ENCODE measurements around the gene SMAD7. TPM values are rescaled to one million over a fixed set of nuclear protein-coding genes. Genes with fewer than 3 reads are reported as not detected.

The SMAD7 gene
- total RNA-seq, 1 donor from 2014 or later, result 17.7 TPM

DNA sequence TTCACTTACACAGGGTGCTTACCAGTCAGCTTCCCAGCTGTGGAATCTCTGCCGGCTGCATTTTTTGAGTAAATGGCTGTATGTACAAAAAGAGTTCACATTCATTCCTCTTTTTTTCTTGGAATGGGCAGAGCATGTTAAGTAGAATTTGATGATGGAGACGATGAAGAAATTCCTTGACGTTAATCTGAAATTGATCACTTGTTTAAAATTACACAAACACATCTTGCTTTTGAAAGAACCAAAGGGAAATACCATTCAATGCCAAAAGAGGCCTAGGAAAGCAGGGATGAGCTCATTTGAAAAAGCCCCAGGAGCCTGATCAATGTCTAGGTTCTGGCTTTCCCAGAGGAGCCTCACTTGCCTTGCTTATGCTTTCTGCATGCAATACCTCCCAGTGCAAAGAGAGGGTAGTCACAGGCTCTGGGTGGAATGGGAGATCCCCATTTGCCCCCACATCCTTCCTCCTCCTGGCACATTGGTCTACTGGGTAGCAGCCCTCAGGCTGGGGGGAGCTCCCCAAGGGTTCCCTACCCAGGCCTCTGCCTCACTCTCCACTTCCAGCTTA, 12.3 kb upstream of the SMAD7 start:
- intact Hi-C loops (cut with micrococcal nuclease), result no loop called here

DNA sequence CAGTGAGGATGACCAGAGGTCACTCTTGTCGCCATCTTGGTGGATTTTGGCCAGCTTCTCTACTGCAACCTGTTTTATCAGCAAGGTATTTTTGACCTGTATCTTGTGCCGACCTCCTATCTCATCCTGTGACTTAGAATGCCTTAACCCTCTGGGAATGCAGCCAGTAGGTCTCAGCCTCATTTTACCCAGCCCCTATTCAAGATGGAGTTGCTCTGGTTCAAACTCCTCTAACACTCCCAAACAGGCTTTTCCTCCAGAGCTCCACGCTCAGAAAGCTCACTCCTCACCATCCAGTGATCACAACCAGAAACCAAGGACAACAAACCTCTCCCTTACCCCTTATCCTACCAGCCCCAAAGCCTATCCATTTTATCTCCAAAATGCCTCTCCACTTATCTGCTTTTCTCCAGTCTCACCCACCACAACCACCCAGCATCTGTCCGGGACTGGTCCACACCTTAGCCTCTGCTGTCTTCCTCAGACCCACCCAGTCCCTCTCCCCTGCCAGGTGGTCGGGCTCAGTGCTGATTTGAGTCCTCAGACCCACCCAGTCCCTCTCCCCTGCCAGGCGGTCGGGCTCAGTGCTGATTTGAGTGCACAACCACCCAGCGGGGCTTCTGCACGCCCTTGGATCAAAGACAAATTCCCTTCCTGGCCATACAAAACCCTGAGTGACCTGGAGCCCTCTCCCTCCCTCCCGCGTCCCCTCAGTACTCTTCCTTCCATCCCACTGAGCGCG, 11.7 kb upstream of the SMAD7 start:
- intact Hi-C loops (cut with micrococcal nuclease), result no loop called here

DNA sequence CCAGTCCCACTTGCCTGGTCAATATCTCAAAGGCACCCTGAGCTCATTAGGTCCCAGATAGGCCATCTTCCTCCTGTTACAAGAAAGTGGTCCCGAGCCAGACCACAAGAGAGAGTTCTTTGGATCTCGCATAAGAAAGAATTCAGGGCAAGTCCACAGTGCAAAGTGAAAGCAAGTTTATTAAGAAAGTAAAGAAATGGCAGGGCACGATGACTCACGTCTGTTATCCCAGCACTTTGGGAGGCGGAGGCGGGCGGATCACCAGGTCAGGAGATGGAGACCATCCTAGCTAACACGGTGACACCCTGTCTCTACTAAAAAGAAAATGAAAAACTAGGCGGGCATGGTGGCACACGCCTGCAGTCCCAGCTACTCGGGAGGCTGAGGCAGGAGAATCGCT, 10.8 kb upstream of the SMAD7 start:
- intact Hi-C loops (cut with micrococcal nuclease), result no loop called here

DNA sequence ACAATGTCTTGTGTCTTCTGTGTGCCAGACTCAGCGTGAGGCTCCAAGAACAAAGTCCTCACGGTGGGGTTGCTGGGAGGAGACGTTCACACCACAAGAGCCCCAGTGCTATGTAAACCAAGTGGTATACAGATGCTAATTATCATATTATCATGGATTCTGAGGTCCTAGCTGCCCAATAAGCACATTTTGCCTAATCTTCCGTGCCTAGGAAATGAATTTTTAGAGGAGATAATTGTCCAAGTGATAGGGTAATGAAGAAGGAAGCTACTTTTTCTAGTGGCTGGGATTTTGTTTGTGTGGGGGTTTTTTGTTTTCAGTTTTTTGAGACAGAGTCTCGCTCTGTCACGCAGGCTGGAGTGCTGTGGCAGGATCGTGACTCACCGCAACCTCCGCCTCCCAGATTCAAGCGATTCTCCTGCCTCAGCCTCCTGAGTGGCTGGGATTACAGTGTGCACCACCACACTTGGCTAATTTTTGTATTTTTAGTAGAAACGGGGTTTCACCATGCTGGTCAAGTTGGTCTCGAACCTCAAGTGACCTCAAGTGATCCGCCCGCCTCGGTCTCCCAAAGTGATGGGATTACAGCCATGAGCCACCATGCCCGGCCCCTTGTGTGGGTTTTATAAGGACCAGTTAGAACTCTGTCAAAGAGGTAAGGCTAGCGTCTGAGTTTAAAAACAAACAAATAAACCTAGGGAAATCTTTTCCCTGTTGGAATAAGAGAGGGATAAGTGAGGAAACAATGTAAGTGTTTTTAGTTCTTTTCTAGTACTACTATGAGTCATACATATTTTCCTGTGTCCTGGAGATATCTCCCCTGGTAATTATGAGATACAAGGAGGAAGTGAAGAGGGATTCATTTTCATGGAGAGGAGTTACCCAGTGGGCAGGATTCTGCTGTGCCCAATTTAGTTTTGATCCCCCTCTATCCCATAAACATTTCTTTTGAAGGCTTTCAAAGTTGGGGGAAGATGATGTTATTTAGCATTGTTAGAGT, 9.5 kb upstream of the SMAD7 start:
- intact Hi-C loops (cut with micrococcal nuclease), result no loop called here

DNA sequence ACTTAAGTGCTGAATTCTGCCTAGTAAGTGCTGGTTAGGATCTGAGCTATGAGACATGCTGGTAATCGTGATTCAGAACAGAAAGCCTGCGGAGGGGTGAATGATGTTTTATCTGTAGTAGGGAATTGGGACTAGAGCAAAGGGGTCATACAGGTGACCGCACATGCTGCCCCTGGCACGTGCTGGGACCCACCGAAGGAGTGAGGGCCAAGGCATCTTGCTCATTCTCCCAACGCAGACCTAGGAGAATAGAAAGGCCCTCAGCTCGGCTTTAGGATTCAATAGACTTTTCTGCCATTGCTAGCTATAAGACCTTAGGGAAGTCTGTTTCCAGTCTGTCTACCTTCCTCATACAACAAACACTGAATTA, 8.8 kb upstream of the SMAD7 start:
- intact Hi-C loops (cut with micrococcal nuclease), result no loop called here

DNA sequence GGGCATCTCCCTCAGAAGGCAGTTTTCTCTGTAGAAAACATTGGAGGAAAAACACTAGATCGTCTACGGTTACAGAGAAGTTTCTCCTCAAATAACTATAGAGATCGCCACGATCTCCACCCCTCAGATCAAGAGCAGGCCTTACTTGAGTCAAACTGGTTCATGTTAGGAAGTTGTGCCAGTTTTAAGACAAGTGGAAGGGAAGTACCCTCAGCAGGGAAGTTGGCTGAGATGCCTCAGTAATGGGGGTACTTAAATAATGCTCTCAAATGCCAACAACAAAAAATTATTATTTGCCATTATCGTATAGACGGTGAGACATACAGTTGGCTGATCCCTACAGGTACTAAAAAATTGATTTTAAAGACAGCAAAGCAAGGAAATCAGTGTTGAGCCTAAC, 8.2 kb upstream of the SMAD7 start:
- intact Hi-C loops (cut with micrococcal nuclease), result no loop called here

DNA sequence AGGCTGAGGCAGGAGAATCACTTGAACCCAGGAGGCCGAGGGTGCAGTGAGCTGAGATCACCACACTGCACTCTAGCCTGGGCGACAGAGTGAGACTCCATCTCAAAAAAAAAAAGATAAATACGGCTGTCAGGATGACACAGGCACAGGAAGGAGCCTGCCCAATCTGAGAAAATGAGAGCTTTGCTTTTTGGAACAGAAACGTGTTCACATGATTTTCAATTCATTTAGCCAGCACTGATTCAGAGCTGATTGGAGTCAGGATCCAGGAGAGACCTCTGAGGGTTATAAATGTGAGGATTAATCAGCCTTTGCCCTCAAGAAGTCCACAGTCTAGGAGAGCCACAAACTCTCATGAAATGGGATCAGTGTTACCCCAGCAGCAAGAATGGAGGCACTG, 6.9 kb upstream of the SMAD7 start:
- intact Hi-C loops (cut with micrococcal nuclease), result loop anchor here (2.0 kb wide), 1 partner anchor 39 kb away; no protein-coding TSS in a partner anchor

DNA sequence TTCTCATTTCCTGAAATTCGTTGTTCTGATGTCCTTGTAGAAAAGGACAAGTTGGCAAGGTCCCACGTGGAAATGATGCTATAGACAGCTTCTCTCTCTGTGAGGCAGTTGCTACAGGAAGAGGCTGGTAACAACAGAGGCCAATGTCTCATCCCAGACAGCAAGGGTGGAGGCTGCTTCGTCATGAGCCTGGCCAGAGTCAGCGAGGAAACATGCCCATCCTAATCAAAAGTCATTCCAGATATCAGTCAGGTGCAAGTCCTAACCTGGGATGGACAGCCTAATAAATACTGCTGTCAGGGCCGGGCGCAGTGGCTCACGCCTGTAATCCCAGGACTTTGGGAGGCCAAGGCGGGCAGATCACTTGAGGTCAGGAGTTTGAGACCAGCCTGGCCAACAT, 6.4 kb upstream of the SMAD7 start:
- intact Hi-C loops (cut with micrococcal nuclease), result loop anchor here (2.0 kb wide), 1 partner anchor 40 kb away; no protein-coding TSS in a partner anchor

DNA sequence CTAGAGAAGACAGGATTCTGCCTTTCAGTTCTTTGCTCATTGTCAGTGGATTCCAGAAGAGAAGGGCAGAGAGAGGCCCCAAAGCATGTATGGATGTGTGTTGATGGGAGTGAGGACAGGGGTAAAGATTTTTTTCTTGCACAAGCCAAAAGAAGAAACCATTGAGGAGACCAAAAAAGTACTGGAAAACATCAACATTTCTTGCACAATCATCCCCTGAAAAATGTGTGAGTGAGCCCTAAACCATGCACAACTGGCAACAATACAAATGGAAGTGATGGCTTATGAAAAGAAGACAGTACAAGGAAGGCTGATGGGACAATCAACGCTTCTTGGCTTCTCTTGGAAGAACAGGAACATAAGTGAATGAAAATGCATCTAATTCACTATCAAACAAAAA, 5.6 kb upstream of the SMAD7 start:
- intact Hi-C loops (cut with micrococcal nuclease), result loop anchor here (2.0 kb wide), 1 partner anchor 40 kb away; no protein-coding TSS in a partner anchor

DNA sequence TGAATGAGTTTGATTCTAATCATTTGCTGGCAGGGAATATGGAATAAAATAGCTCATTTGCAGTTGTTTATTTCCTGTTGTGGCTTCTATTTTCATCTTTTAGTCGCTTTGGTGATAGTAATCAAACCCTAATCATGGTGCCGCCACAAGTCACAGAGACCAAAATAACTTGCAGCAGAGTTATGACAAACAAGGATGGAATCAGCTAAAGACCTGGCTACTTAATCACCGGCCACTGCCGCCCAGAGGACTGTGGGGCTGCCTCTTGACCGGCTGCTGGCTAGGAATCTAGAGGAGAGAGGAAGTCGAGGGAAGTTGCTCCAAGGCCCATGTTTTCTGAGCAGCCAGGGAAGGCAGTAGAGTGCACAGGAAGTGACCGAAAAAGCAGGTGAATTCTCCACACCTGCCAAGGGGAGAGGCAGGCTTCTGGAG, 5.1 kb upstream of the SMAD7 start:
- intact Hi-C loops (cut with micrococcal nuclease), result loop anchor here (2.0 kb wide), 1 partner anchor 41 kb away; no protein-coding TSS in a partner anchor

DNA sequence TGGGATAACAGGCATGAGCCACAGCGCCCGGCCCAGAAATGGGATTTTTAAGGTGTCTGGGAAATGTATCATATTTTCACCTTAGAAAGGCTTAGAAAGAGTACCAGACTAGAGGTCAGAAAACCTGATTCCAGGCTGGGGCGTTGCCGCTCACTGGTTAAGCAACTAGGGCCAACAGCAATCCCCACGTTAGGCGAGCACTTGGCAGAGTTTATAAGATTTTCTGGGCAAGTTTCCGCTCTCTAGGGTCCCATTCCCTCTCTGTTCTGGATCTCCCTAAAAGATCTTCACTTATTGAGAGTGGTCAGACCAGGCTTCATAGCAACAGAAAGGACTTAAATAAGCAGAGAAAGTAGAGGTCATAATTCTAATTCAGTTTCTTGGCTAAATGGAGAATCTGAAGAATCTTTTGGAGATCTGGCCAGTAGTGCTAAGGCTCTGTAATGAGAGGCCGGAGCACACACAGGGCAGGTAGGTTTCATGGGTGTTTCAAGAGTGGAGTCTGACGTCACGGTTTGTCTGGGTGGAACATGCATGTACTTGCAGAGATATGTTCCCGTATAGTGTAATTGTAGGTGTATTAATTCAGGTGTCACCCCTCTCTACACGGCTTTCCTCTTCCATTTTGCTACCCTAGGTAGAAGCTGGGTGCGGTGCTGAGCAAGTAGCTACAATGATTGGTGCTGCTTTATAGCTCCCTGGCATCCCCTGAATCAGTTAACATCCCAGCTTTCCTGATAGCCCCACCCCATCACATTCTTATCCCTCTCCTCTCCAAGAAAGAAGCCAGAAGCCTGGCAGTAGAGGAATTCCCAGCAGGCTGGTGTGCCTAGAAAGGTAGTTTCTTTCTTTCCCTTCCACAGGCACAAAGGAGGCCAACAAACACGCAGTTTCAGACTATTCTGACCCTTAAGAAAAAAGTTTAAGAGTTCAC, 4.4 kb upstream of the SMAD7 start:
- intact Hi-C loops (cut with micrococcal nuclease), result loop anchor here (5.0 kb wide), 3 partner anchors 272 to 1922 kb away; partner anchors contain the start of genes C18orf32 and ME2

DNA sequence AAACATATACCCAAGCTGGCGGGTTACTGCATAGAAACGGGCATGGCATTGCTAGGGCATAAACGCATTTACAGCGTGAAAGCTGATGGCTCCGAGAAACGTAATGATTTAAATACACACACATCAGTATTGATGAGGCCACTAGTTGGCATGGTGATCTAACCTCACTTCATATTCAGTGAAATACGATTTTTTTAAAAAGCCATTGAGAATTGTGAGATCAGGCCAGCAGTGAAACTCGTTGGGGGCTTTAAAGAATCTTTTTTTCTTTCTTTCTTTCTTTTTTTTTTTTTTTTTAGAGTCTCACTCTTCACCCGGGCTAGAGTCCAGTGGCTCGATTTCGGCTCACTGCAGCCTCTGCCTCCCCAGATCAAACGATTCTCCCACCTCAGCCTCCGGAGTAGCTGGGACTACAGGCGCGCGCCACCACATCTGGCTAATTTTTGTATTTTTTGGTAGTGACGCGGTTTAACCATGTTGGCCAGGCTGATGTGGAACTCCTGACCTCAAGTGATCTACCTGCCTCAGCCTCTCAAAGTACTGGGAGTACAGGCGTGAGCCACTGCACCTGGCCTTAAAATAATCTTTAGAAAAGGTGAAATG, 2.4 kb upstream of the SMAD7 start:
- intact Hi-C loops (cut with micrococcal nuclease), result loop anchor here (5.0 kb wide), 3 partner anchors 274 to 1924 kb away; partner anchors contain the start of genes C18orf32 and ME2

DNA sequence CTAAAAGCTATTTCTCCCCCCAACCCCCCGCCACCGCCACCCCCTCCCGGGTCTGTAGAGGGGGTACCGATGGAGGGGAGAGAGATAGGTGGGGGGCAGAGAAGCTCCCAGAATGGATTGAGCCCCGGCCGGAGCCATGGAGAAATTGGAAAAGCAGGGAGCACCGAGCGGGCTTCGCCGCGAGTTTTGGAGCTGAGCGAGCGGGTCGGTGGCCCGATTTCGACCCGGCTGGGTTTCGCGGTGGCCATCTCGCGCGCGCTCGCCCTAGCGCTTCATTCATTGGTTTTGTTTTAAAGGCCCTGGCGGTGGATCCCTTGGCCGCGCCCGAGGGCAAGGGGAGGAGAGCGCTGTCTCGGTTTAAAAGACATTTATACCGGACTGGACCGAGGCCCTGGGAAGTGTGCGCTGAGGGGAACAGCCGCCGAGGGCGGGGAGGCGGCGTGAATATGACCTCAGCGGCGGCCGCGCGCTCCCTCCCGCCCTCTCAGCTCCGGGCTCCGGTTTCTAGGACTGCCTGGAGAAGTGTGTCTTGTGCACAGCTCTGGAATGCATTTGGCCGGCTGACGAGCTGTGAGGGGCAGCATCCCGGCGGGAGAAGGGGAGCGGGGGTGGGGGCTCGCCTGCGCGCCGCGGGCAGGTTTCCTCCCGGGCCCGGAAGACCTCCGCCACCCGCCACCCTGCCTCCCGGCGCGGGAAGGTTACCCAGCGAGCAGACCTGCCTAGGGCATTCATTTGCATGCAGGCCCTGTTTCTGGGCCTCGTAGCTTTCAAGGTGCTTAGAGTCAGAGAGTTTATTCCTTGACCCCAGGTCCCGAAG, 1.7 kb upstream of the SMAD7 start:
- intact Hi-C loops (cut with micrococcal nuclease), result loop anchor here (5.0 kb wide), 3 partner anchors 275 to 1925 kb away; partner anchors contain the start of genes C18orf32 and ME2

DNA sequence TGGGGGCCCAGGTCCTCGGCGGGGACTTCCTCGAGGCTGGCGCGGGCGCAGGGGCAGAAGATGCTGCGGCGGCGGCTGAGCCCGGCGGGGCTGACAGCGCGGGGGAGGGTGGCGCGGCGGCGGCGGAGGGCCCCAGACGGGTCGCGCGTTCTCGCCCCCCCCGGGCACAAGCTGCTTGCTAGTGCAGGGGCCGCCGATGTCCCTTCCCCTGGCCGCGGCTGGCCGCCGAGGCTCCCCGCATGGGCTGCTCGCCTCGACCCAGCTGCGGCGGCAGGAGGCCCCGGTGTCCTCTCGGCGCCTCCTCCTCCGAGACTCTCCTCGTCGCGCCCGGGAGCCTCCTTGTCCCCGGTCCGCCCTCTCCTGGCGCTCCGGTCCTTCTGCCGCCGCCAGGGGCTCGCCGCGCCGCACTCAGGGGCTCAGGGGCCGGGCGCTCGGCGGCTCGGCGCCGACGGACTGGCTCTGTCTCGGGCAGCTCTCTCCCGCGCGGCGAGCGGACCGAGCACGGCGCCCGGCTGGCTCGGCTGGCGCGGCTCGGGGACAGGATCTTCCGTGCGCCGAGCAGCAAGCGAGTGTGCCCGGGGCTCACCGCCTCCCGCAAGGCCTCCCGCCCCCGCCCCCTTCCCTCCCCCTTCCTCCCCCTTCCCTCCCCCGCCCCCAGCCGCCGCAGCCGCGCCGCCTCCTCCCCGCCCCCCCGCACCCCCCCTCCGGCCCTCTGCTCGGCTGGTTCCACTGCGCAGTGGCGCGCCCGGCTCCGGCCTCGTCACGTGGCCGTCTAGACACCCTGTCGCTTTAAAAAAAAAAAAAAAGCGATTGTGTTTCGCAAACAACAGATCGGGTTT, 902 bp upstream of the SMAD7 start:
- intact Hi-C loops (cut with micrococcal nuclease), result loop anchor here (5.0 kb wide), 3 partner anchors 276 to 1926 kb away; partner anchors contain the start of genes C18orf32 and ME2

DNA sequence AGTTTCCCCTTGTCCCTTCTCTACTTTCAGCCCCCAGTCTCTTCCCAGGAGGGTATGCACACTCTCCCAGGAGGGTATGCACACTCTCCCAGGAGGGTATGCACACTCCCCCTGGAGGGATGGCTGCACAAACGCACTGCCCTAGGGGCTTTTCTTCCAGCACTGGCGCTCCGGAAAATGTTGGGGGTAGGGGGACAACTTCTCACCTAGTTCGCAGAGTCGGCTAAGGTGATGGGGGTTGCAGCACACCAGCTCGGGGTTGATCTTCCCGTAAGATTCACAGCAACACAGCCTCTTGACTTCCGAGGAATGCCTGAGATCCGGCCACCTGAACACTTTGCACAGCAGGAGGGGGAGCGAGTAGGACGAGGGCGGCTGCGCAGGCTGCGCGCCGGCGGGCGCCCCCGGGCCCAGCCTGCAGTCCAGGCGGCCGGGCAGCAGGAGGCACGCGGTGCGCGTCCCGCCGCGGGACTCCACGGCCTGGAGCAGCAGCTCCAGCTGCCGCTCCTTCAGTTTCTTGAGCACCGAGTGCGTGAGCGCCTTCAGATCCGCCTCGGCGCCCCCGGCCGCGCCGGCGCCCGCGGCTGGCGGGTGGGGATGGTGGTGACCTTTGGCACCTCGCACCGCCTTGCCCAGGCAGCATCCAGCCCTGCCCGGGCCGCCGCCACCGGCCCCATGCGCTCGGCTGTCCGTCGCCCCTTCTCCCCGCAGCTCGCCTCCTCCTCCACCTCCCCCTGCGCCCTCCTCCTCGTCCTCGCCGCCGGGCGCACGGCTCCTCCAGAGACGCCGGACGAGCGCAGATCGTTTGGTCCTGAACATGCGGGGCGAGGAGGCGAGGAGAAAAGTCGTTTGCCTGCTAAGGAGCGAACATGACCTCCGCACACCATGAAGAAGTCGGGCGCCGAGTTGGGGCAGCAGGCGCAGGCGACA, 894 bp downstream of the SMAD7 start:
- intact Hi-C loops (cut with micrococcal nuclease), result loop anchor here (1.0 to 10.0 kb wide), 10 partner anchors 9 to 1927 kb away; partner anchors contain the start of genes ACAA2, C18orf32, ME2 and SKA1

DNA sequence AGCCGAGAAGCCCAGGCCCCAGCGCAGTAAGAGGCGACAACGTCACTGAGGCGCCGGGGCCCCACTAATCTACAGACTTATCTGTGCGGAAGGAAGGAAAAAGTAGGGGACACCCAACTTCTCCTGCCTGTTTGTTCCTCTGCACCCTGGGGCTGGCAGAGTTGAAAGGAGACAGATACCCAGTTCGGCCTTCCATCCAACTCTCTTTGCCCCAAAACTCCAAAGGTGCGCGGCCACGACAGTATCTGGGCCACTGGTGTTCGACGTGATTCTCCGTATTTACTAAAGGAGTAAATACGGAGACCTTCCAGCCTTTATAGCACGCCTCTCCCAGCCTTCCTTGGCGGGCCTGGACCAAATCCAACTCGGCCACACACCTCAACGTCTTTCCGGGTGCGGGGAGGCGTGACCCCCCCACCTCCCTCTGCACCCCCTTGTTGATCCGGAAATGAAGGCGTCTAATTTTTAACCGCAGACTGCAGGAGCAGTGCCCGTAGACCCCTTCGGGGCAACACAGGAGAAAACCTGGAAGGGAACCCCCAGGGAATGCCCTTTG, 1.6 kb downstream of the SMAD7 start:
- intact Hi-C loops (cut with micrococcal nuclease), result loop anchor here (1.0 to 10.0 kb wide), 7 partner anchors 8 to 1426 kb away; partner anchors contain the start of genes ACAA2 and SKA1

Data from T-helper 2 cell treated with Interferon-gamma antibody and Interleukin-4, amounts not matched to agents 100 ng/mL and 5 ng/mL, for 36 hours (primary cell).